GM12892 (cell line): ENCODE measurements around the gene ALPG.
A peak's percentile ranks its signal among the peaks of the same experiment; 100 is the strongest.
"Not testable (repeated sequence)": the region's sequence is repeated elsewhere in the genome, so short reads cannot be mapped to it uniquely, and the experiment has no call there.

Experiments used
- DNase-seq: peaks from one replicate; pipeline ENCODE4 v3.0.0; 2011; ENCODE audit not compliant: insufficient read length
- FAIRE-seq: peaks from 2 replicates; lab custom pipeline; 2011; peaks lifted over from hg19 to GRCh38; lab: Jason Lieb, UNC
- POLR2A ChIP-seq: IDR thresholded peaks from 2 replicates; pipeline ENCODE4 v1.6.1; 2011; ENCODE audit warnings: low read depth, low read length, control low read depth
- POLR2AphosphoS5 ChIP-seq: IDR thresholded peaks from 2 replicates; pipeline ENCODE4 v1.6.1; 2011; ENCODE audit warnings: low read depth, low read length, control low read depth
- TAF1 ChIP-seq: IDR thresholded peaks from 2 replicates; pipeline ENCODE4 v1.6.1; 2011; ENCODE audit warnings: low read depth, mild to moderate bottlenecking, control low read depth, low read length, borderline replicate concordance

ALPG gene

DNA sequence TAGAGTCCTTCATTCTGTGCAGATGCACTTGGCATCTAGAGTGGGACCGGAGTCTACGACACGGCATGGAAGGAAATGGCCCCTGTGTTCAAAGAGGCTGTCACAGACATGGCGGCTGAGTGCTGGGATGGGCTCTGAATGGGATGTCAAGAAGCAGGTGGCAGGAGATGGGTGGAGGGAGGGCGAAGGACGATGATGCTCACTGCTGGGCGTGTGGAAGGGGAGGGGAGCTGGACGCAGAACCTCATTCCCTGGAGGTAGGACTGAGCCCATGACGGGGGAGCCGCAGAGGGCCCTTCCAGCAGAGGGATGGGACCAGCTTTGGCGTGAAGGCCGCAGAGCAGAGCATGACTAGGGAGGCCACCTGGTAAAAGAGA lies 30.5 kb downstream of the ALPG start:
- DNase-seq (peak; percentile 6), FAIRE-seq (no peak)
- no peak for TF ChIP-seq TAF1
- TF ChIP-seq POLR2A = no peak
- TF ChIP-seq POLR2AphosphoS5 = no peak

DNA sequence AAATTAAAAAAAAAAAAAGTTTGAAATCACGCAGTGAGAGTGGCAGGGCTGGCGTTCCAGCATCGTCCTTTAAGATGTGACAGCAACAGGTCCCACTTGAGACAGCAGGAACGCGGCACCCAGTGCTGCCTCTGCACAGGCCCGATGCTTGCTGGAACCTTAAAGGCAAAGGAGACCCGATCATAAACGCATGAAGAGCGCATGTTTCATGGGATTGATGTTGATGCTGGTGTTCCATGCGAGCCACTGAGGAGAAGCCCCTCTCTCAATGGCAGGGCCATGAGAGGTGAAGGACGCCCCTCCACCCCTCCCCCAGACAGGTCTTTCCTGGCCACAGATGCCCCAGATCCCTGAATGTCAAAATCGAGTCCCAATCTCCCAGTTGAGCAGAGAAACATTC lies 31.4 kb downstream of the ALPG start:
- TF ChIP-seq POLR2AphosphoS5 (no peak), POLR2A (no peak), TAF1 (no peak)
- FAIRE-seq (no peak), DNase-seq (no peak)

DNA sequence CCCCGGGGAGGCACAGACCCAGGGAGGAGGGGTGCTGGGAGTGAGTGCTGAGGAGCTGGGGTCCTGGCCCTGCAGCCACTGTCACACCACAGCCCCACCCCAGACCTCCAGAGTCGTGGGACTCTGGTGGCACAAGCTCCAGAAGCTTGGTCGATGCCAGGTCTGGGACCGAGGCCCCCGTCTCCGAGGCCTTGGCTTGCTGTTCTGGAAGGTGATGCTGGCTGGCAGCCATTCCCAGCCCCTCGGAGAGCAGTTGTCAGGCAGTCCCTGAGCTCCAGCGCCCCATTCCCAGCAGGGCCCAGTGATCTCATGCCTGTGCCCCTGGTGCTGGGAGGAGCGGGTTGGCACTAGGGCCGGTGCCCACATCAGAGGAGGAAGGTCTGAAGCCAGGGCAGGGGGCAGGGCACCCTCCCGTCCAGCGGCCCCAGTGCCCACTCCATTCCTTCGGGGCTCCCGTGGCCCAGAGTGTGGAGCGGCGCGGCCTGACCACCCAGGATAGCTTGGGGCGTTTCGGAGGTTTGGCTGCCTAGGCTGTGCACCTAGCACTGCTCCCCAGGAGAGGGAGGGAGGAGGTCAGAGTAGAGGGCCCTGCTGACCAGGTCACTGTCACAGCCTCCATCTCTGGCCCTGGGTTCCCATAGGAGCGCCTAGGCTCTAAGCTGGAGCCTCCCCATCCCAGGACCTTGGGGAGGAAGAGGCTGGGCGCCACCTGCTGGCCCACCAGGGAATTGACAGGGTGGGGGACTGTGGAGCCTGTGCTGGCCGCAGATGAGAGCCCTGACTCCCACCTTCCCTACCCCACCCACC lies 32.5 kb downstream of the ALPG start:
- FAIRE-seq = peak; percentile 95
- DNase-seq = peak; percentile 35
- TF ChIP-seq POLR2A (no peak), TAF1 (no peak), POLR2AphosphoS5 (no peak)

DNA sequence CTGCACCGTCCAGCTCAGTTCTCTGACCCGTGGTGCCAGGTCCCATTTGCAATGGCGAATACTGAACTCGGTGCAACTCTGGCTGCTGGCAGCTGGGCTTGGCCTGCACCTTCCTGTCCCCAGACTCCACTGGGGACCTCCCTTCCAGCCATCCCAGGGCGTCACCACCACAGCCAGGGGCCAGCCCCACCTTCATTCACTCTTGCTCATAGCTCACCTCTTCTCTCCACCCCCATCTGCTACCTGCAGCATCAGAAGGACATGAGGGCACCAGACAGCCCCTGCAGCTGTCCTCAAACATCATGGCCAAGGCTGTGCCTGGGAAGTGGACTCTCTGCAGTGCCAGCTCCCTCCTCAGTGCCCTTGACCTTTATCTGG lies 33.1 kb downstream of the ALPG start:
- TF ChIP-seq TAF1 (no peak), POLR2A (no peak), POLR2AphosphoS5 (no peak)
- peak; percentile 33 for FAIRE-seq

DNA sequence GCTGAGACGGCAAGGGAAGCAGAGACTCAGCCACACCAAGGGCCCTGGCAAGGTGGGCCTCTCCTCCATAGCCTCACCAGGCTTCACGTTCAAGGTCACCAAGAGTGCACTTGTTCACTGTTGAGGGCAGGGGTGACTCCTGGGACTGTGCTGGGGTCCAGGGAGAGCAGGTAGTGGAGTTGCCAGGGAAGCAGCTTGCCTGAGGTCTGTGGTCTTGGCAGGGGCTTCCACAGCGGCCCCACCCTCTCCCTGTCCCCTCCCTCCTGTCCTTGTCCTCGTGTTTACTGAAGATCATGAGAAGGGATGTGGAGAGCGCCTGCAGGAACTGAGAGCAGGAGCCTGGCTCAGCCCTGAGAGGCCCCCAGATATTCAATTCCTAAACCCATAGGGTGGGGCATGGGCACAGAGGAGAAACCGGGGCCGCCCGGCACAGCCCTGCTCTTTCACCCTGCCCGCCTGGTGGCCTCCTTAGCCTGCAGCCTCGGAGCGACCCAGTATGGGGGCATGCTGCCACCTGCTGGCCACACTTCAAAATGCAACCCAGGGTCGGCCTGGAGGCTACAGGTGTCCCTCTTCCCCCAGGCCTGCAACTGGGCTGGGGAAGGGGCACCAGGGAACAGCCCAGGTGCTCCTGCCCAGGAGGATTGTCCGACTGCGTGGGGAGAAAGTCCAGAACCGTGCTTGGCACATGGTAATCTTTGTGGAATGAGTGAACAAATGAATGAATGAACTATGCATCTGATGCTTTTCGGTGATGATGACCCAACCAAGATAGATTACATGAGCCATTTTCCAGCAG lies 33.8 kb downstream of the ALPG start:
- DNase-seq = peak; percentile 88
- FAIRE-seq = peak; percentile 88

More for the DNA sequence above, 33.1 kb downstream of the ALPG start:
- peak; percentile 21 for DNase-seq

DNA sequence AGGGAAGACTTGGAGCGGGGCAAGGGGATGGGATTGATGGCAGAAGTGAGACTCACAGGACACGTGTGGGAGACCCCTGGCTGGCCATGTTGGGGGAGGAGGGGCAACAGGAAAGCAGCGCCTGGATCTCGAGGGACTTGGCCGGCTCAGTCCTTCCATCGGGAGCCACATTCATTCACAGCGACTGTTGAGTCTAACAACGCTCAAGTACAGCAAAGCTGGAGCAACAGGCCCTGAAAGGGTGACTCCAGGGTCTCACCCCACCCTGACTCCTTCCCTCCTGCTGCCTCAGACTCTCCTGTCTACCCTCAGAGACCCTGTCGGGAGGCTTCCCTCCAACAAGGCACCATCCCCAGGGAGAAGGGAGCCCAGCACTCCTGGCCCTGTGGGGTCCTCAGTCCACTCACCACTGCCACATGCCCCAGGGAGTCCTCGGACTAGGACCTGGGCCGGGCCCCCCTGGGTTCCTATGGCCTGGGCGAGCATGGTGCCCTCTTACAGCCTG lies 34.6 kb downstream of the ALPG start:
- no peak for TF ChIP-seq TAF1
- TF ChIP-seq POLR2AphosphoS5 = no peak
- no peak for TF ChIP-seq POLR2A

DNA sequence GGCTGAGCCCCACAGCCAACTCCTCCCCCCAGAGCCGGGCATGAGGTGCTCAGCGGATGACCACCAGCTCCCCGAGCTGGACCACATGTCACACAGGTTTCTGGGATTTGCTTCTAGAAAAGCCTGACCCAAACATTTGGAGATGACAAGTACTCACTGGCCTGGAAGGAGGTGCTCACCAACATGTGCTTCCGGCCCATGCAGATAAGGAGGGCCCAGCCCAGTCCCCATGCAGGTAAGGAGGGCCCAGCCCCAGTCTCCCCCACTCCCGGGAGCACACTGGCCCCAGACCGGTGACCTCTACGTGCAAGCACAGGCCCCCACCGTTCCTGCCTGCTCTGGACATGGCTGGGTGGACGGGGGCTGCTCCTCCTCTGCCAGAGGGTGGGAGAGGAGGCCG lies 35.3 kb downstream of the ALPG start:
- not testable (repeated sequence) for DNase-seq, FAIRE-seq

More for the DNA sequence above, 34.6 kb downstream of the ALPG start:
- DNase-seq (no peak), FAIRE-seq (no peak)

DNA sequence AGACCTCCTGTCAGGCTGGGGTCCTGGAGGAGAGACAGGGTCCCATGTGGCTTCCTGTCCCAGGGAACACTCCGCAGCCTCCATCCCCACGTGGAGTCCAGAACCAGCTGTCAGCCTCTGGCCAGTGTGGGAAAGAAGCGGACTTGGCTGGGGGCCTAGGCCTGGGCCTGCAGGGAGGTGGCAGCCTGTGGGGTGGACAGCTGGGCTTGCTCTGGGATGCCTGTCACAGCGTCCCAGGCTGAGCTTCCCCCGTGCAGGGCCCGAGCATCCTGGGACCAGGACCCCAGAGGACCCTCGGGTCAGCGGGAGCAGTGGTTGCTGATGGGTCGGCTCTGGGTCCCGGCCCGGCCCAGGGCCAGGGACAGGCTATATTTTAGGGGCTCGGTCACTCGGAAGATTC lies 35.8 kb downstream of the ALPG start:
- not testable (repeated sequence) for DNase-seq, FAIRE-seq

DNA sequence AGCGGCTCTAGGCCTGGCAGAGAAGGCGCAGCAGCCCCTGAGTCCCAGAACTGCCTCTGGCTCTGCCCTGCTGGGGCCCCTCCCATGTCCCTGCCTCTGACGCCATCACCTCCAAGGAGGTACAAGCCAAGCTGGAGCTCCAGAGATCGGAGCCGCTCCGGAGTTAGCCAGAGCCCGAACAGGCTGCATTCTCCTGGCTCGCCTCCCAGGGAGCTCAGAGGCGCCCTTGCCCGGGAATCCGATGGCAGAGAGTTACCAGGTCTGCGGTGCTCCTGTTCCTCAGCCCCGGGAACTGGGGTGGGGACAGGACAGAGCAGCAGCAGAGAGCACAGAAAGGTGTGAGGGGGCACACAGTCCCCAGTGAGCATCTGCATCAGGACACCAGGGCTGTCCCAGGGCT lies 36.4 kb downstream of the ALPG start:
- DNase-seq, FAIRE-seq: not testable (repeated sequence)

DNA sequence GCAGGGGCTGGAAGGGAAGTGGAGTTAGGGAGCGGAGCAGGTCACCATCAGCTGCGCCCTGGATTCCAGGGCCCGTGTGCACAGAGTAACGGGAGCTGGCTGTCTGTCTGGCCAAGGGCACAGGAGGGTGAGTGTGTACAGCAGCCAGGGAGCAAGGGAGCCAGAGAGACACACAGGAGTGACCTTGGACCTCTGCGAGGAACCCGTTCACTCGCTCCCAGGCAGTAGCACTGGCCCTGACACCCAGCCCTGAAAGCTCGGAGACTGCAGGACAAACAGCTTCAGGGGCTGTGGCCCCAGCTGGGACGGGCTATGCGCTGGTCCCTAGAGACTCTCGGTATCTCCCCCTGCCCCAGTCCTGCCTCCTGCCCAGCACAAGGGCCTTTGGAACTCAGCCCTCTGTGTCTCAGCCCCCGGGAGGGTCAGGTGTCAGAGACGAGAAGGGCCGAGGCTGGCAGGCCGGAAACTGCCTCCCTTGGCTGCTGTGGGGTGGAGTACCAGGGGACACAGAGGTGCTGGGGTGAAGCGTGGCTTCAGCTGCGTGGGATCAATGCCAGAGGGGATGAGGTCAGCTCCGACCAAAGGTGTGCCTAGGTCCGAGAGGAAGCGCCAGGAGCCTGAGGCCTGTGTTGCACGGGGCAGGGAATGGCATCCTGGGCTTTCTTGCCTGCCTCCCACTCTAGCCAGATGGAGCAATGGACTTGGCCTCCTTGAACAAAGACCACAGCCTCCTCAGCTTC lies 37.2 kb downstream of the ALPG start:
- not testable (repeated sequence) for FAIRE-seq, DNase-seq

DNA sequence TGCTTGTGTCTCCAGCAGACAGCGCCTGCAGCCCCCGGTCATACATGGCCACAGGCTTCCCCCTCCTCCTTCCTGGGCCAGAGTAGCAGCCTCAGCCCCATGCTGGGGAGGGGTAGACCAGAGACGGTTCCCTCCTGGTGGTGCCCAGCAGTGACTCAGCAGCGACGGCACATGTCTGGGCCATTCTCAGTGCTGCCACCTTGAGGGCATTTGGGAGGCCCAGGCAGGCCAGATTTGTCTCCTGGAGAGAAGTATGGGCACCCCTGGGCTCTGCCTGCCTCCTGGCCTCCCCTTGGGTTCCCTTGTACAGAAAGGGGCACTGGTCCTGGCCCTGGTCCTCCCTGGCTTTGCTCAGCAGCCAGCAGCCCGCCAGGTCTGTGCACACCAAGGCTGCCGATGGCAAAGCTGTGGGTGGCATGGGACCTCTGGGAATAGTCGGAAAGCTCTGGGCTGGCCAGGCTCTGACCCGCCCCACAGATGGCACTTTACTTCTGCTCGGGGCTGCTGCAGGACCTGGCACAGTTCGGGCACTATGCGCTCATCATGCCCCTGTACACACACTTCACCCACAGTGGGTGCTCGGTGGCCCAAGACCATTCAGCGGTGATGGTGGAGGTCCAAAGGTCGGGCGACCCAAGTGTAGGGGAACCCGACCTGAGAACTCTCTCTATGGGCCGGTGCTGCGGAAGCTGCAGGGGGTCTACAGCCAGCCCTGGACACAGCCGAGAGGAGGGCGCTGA lies 37.9 kb downstream of the ALPG start:
- FAIRE-seq (peak; percentile 24), DNase-seq (peak; percentile 68)
- TF ChIP-seq POLR2AphosphoS5 (no peak), POLR2A (no peak), TAF1 (no peak)

DNA sequence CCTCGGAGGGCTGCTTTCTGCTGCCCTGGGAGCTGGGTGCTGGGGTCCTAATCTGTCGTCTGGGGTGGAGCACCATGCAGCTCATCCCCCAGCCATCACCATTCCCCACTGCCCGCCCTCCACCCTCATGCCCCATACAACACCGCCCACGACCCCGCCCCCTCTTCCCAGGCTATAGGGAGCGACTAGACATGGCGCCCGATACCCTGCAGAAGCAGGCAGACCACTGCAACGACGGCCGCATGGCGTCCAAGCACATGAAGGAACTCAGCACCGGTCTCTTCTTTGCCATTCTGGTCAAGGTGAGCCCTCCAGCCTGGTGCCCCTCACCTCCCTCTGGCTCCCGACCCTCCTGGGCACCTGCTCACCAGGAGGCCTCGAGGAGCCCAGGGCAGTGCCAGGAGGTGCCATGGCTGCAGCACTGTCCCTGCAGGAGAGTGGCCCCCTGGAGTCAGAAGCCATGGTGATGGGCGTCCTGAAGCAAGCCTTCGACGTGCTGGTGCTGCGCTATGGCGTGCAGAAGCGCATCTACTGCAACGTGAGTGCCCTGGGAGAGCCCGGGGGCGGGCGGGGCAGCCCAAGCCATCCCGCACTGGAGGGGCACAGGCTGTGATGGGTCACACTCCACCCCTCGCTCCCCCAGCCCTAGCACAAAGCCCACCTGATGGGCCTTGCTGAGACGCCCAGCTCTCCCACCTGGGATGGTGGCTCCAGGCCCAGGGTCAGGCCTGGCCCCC lies 38.7 kb downstream of the ALPG start:
- not testable (repeated sequence) for DNase-seq, FAIRE-seq

DNA sequence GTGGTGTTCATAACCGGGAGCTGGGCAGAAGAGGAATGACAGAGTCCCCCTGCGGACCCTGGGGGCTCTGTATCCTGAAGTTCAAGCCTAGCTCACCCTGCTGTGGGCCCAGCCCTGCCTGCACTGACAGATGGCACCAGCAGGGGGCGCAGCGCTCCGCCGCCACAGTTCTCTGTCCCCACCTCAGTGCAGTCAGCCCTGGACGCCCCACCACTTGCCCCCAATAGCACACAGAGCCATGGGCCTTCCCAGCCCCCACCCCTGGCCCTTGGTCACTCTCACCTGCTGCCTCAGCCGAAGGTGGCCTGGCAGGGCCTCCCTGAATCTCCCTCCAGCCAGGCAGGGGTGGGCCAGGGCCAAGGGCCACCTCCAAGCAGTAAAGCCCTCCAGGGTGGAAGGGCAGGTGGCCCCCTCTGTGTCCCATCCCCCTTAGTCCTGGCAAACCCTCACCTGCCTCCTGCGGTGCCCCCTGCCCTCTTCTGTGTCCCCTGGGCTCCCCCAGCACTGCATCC lies 39.7 kb downstream of the ALPG start:
- not testable (repeated sequence) for DNase-seq
- peak; percentile 83 for FAIRE-seq
